ENCODE results near the gene SIAH1. TPM values are rescaled to one million over a fixed set of nuclear protein-coding genes. Genes with fewer than 3 reads are reported as not detected.
A peak's percentile ranks its signal among the peaks of the same experiment; 100 is the strongest.
"Not testable (repeated sequence)": the region's sequence is repeated elsewhere in the genome, so short reads cannot be mapped to it uniquely, and the experiment has no call there.

The SIAH1 gene
- total and polyA plus RNA-seq, 8 donors = 18.9 to 60.3 (median 54.6) TPM

DNA sequence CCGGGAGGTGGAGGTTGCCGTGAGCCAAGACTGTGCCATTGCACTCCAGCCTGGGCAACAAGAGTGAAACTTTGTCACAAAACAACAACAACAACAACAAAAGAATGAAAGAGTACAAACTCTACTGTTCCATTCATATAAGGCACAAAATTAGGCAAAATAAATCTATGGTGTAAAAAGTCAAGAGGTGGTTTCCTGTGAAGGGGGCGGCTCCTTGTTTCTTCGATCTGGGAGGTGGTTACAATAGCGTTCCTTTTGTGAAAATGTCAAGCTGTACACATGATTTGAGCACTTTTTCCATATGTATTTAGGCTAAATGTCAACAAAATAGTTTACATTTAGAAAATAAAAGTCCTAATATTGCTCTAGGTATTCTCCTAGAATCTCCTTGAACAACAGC, 6.9 kb downstream of the SIAH1 start:
- H3K4me1 ChIP-seq = peaks cover 21 to 95% of the 10 kb centered on the region in 2 donors
- no peaks in the 10 kb centered on the region for H3K36me3 ChIP-seq
- TF ChIP-seq, protein P1, sequence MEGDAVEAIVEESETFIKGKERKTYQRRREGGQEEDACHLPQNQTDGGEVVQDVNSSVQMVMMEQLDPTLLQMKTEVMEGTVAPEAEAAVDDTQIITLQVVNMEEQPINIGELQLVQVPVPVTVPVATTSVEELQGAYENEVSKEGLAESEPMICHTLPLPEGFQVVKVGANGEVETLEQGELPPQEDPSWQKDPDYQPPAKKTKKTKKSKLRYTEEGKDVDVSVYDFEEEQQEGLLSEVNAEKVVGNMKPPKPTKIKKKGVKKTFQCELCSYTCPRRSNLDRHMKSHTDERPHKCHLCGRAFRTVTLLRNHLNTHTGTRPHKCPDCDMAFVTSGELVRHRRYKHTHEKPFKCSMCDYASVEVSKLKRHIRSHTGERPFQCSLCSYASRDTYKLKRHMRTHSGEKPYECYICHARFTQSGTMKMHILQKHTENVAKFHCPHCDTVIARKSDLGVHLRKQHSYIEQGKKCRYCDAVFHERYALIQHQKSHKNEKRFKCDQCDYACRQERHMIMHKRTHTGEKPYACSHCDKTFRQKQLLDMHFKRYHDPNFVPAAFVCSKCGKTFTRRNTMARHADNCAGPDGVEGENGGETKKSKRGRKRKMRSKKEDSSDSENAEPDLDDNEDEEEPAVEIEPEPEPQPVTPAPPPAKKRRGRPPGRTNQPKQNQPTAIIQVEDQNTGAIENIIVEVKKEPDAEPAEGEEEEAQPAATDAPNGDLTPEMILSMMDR (IDR thresholded peaks at IDR 0.05) = no peak
- H3K27me3 ChIP-seq = no peaks in the 10 kb centered on the region
- H3K4me3 ChIP-seq = no peak overlapping the region
- no peak for ATAC-seq
- intact Hi-C loops (cut with DNase I) = no loop called here
- H3K9me3 ChIP-seq = no peaks in the 10 kb centered on the region
- H3K27ac ChIP-seq = peak overlapping the region in 1 of 2 donors; percentile 59
- DNase-seq = no peak

GRCh38 chr16:48377301-48377700, 7.9 kb downstream of the SIAH1 start:
- H3K27ac ChIP-seq; H3K9me3 ChIP-seq; intact Hi-C loops (cut with DNase I); DNase-seq; H3K36me3 ChIP-seq; H3K27me3 ChIP-seq; H3K4me3 ChIP-seq; ATAC-seq: not testable (repeated sequence)
- H3K4me1 ChIP-seq = peaks cover 19 to 95% of the 10 kb centered on the region in 2 donors

- Histone ChIP-seq H3K4me1 (peaks cover 21 to 76% of the 10 kb centered on the region in 2 donors), H3K4me3 (no peak overlapping the region), H3K27ac (no peak overlapping the region), H3K9me3 (no peaks in the 10 kb centered on the region), H3K27me3 (no peaks in the 10 kb centered on the region), H3K36me3 (no peaks in the 10 kb centered on the region)
- intact Hi-C loops (cut with DNase I) = no loop called here
- no peak for DNase-seq
- TF ChIP-seq, protein P1 (IDR thresholded peaks at IDR 0.05) = no peak
- no peak for ATAC-seq
Observed at GRCh38 chr16:48374255-48374654, 11.0 kb downstream of the SIAH1 start.

DNA sequence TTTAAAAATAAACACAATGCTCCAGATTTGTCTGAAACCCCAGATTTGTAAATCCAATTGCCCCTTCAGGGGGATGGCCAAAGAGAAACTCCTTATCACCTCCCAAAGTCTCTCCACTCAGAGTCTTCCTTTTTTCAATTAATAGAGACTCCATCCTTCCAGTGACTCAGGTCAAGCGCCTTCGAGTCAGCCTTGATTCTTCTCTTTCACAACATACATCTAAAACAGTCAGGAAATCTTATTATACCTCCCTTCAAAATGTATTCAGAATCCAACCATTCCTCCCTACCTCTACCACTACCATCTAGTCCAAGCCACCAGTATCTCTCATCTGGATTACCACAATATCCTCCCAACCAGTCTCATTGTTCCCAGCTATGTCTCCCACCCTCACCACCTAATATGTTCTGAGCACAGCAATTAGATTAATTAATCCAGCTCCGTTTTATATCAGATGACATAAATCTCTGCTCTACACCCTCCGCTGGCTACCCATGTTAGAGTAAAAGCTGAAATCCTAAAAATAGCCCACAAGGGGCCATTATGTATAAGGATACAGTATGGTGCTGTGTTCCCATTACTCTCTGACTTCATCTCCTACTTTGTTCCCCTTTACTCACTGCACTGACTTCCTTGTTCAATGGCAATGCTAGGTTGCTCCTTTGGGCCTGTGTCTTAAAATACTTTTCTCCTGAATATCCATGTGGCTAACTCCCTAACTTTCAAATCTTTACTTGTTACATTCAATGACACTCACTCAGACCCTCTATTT, 11.8 kb downstream of the SIAH1 start:
- H3K4me3 ChIP-seq = no peak overlapping the region
- no peaks in the 10 kb centered on the region for H3K36me3 ChIP-seq
- TF ChIP-seq, protein P1 (IDR thresholded peaks at IDR 0.05) = no peak
- H3K27me3 ChIP-seq = no peaks in the 10 kb centered on the region
- no peak overlapping the region for H3K27ac ChIP-seq
- H3K9me3 ChIP-seq = no peaks in the 10 kb centered on the region
- peaks cover 21 to 71% of the 10 kb centered on the region in 2 donors for H3K4me1 ChIP-seq
- intact Hi-C loops (cut with DNase I) = no loop called here
- ATAC-seq = peak; percentile 46
- no peak for DNase-seq

GRCh38 chr16:48372744-48373143, 12.5 kb downstream of the SIAH1 start:
- Histone ChIP-seq H3K27me3 (no peaks in the 10 kb centered on the region), H3K4me1 (peaks cover 21 to 65% of the 10 kb centered on the region in 2 donors), H3K4me3 (no peak overlapping the region), H3K9me3 (no peaks in the 10 kb centered on the region), H3K36me3 (no peaks in the 10 kb centered on the region), H3K27ac (no peak overlapping the region)
- DNase-seq = no peak
- ATAC-seq = no peak
- intact Hi-C loops (cut with DNase I) = no loop called here
- TF ChIP-seq, protein P1 (IDR thresholded peaks at IDR 0.05) = no peak

DNA sequence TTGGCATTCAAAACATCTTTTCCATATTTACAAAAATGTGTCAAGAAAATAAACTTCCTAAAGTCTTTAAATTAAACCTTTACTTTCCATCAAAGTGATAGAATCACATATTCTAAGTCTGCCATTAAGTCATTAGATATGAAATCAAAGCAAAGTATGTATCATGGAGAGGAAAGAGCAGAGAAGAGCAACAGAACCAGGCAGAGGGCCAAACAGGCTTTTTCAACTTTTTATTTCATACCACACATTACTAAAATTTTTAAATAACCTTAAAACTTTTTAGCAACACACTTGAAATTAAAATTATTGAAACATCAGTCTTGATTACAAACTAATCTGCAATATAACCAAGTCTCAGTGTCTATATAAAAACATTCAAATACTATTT, 13.8 kb downstream of the SIAH1 start:
- TF ChIP-seq, protein P1 (IDR thresholded peaks at IDR 0.05) = no peak
- DNase-seq (no peak), ATAC-seq (no peak)
- Histone ChIP-seq H3K27me3 (no peaks in the 10 kb centered on the region), H3K36me3 (no peaks in the 10 kb centered on the region), H3K27ac (no peak overlapping the region), H3K9me3 (no peaks in the 10 kb centered on the region), H3K4me3 (no peak overlapping the region), H3K4me1 (peaks cover 30 to 65% of the 10 kb centered on the region in 2 donors)
- intact Hi-C loops (cut with DNase I) = no loop called here

DNA sequence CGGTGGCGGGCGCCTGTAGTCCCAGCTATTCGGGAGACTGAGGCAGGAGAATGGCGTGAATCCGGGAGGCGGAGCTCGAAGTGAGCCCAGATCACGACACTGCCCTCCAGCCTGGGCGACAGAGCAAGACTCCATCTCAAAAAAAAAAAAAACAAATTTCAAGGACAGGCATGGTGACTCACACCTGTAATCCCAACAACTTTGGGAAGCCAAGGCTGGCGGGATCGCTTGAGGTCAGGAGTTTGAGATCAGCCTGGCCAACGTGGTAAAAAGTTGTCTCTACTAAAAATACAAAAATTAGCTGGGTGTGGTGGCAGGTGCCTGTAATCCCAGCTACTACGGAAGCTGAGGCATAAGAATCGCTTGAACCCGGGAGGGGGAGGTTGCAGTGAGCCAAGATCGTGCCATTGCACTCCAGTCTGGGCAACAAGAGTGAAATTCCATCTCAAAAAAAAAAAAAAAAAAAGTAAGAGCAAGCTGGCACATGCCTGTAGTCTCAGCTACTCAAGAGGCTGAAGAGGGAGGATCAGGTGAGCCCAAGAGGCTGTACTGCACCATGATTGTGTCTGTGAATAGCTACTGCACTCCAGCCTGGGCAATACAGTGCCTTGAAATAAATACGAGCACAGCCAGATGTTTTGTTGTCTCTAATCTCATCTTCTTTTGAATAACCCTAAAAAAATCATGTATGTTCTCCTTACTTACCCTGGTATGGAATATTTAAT, 14.4 kb downstream of the SIAH1 start:
- intact Hi-C loops (cut with DNase I); H3K36me3 ChIP-seq; H3K9me3 ChIP-seq; DNase-seq; H3K4me3 ChIP-seq; H3K27me3 ChIP-seq; H3K27ac ChIP-seq: not testable (repeated sequence)
- H3K4me1 ChIP-seq = peaks cover 30 to 61% of the 10 kb centered on the region in 2 donors
- peak; percentile 64 for ATAC-seq
